Caco-2 (cell line): ENCODE results near the gene MAN2B1. TPM values are rescaled to one million over a fixed set of nuclear protein-coding genes. Genes with fewer than 3 reads are reported as not detected.

ENCODE experiments used
- BruUV-seq: library from RNA; stranded (reverse); fragments of 400-500 nt; replicated peaks from 2 replicates; lab custom pipeline; 2021; lab: Mats Ljungman, UMichigan
- CTCF ChIA-PET: fragments of 300-600 bp; sonication (Branson Sonifier 250); formaldehyde crosslinking; loops from one replicate; lab custom pipeline; 2022; ENCODE audit warnings: antibody characterized with exemption; lab: Charles Lee
- POLR2A ChIA-PET: fragments of 300-600 bp; sonication (Branson Sonifier 250); formaldehyde crosslinking; loops from one replicate; lab custom pipeline; 2022; ENCODE audit warnings: antibody characterized with exemption; lab: Charles Lee
- DNase-seq, 2 experiments: peaks; one replicate each; pipeline versions ENCODE4 v3.0.0 to v3.0.0-alpha.2; 2020 to 2022
- H3K27me3 ChIP-seq: replicated peaks from 2 replicates; pipeline ENCODE4 v1.6.0; 2011; ENCODE audit warnings: low read length; ENCODE audit not compliant: control insufficient read depth, insufficient read depth
- H3K36me3 ChIP-seq: 2 replicates; pipeline ENCODE4 v1.5.1; 2011; ENCODE audit warnings: low read length; ENCODE audit not compliant: control insufficient read depth, insufficient read depth
- H3K4me1 ChIP-seq: fragments of 250-450 bp; sonication (Bioruptor Pico); 2 replicates; pipeline ENCODE4 v1.5.1; 2020; ENCODE audit warnings: mild to moderate bottlenecking
- H3K4me3 ChIP-seq: 2 replicates; pipeline ENCODE4 v1.5.1; 2011; ENCODE audit warnings: low read depth, mild to moderate bottlenecking, control low read depth, low read length
- H3K9me3 ChIP-seq: fragments of 250-450 bp; sonication (Bioruptor Pico); 2 replicates; pipeline ENCODE4 v1.5.1; 2020; ENCODE audit warnings: mild to moderate bottlenecking, moderate library complexity
- H3K27ac Mint-ChIP-seq: one replicate; pipeline ENCODE4 v1.8.0; 2022; ENCODE audit warnings: mixed read lengths; ENCODE audit not compliant: unreplicated experiment
- H3K27me3 Mint-ChIP-seq: one replicate; pipeline ENCODE4 v1.8.0; 2022; ENCODE audit warnings: mixed read lengths; ENCODE audit not compliant: insufficient read depth, unreplicated experiment
- H3K36me3 Mint-ChIP-seq: one replicate; pipeline ENCODE4 v1.8.0; 2022; ENCODE audit warnings: mild to moderate bottlenecking, mixed read lengths; ENCODE audit not compliant: insufficient read depth, unreplicated experiment
- H3K4me1 Mint-ChIP-seq: one replicate; pipeline ENCODE4 v1.8.0; 2022; ENCODE audit warnings: low read depth, mixed read lengths; ENCODE audit not compliant: unreplicated experiment
- H3K4me3 Mint-ChIP-seq: one replicate; pipeline ENCODE4 v1.8.0; 2022; ENCODE audit warnings: mild to moderate bottlenecking, moderate library complexity, mixed read lengths; ENCODE audit not compliant: unreplicated experiment
- H3K9me3 Mint-ChIP-seq: one replicate; pipeline ENCODE4 v1.8.0; 2022; ENCODE audit warnings: mixed read lengths; ENCODE audit not compliant: unreplicated experiment
- CTCF ChIP-seq, 2 experiments: fragments of 200-600 bp in 1 of 2; IDR thresholded peaks; 1 replicate in 1 of 2; 2 replicates in 1 of 2; pipeline versions ENCODE4 v1.5.1 to v1.8.0; 2011 to 2022; ENCODE audit warnings: antibody characterized with exemption in 1 of 2, control low read depth in 1 of 2, inconsistent platforms in 1 of 2, low read depth in 1 of 2, low read length in 1 of 2, mild to moderate bottlenecking in 1 of 2, moderate library complexity in 1 of 2; ENCODE audit not compliant: insufficient read depth in 1 of 2, severe bottlenecking in 1 of 2, unreplicated experiment in 1 of 2
- intact Hi-C: fragments of 100-400 bp; cut with micrococcal nuclease; formaldehyde crosslinking; loops from one replicate; pipeline ENCODE4 v1.10.0; 2022; ENCODE audit not compliant: unreplicated experiment
- total RNA-seq: library from RNA; stranded (reverse); gene quantifications from 2 replicates; pipeline ENCODE4 v1.2.3, GENCODE V29; 2022

The MAN2B1 gene
- total RNA-seq, 1 experiment from 2014 or later, result 70.5 TPM

GRCh38 chr19:12597594-12597993, 68.9 kb downstream of the MAN2B1 start:
- Histone ChIP-seq H3K4me1 (no peaks in the 10 kb centered on the region), H3K9me3 (no peaks in the 10 kb centered on the region), H3K4me3 (no peak overlapping the region), H3K27me3 (no peaks in the 10 kb centered on the region), H3K36me3 (no peaks in the 10 kb centered on the region)
- ChIA-PET CTCF (no interaction called here), POLR2A (no interaction called here)
- DNase-seq, result no peak
- intact Hi-C loops, result no loop called here
- Mint-ChIP-seq H3K27me3 (no peaks in the 10 kb centered on the region), H3K4me1 (no peaks in the 10 kb centered on the region), H3K36me3 (peaks cover 16% of the 10 kb centered on the region), H3K9me3 (no peaks in the 10 kb centered on the region), H3K4me3 (no peak overlapping the region), H3K27ac (no peak overlapping the region)
- TF ChIP-seq CTCF (IDR thresholded peaks at IDR 0.05; ENCODE audit: insufficient read depth in 1 of 2, low read depth in 1 of 2, low read length in 1 of 2, severe bottlenecking in 1 of 2, unreplicated experiment in 1 of 2), result no peak
- BruUV-seq, result no TSS peak

GRCh38 chr19:12596927-12597548, 69.5 kb downstream of the MAN2B1 start:
- no peaks in the 10 kb centered on the region for H3K27me3 ChIP-seq
- DNase-seq, result no peak
- BruUV-seq, result no TSS peak
- no peak overlapping the region for H3K4me3 ChIP-seq
- H3K9me3 Mint-ChIP-seq, result no peaks in the 10 kb centered on the region
- intact Hi-C loops, result no loop called here
- no peaks in the 10 kb centered on the region for H3K4me1 Mint-ChIP-seq
- no peaks in the 10 kb centered on the region for H3K36me3 ChIP-seq
- ChIA-PET POLR2A (no interaction called here), CTCF (no interaction called here)
- no peak for TF ChIP-seq CTCF (IDR thresholded peaks at IDR 0.05; ENCODE audit: insufficient read depth in 1 of 2, low read depth in 1 of 2, low read length in 1 of 2, severe bottlenecking in 1 of 2, unreplicated experiment in 1 of 2)
- H3K9me3 ChIP-seq, result no peaks in the 10 kb centered on the region
- peaks cover 16% of the 10 kb centered on the region for H3K36me3 Mint-ChIP-seq
- no peak overlapping the region for H3K4me3 Mint-ChIP-seq
- no peaks in the 10 kb centered on the region for H3K27me3 Mint-ChIP-seq
- no peaks in the 10 kb centered on the region for H3K4me1 ChIP-seq
- no peak overlapping the region for H3K27ac Mint-ChIP-seq

Other genes with a start within 250 kb of the MAN2B1 start
- gene ZNF443, start 225.7 kb downstream of the MAN2B1 start, total RNA-seq, result 5.1 and 6.1 TPM in 2 replicates
- 1.7 and 2.4 TPM in 2 replicates for gene ZNF709, start 181.9 kb downstream of the MAN2B1 start, total RNA-seq
- 11.1 and 11.6 TPM in 2 replicates for gene ZNF564, start 115.3 kb downstream of the MAN2B1 start, total RNA-seq
- 6.1 and 6.3 TPM in 2 replicates for gene ZNF490, start 55.9 kb downstream of the MAN2B1 start, total RNA-seq
- 15.2 and 18.9 TPM in 2 replicates for gene ZNF791, start 55.8 kb downstream of the MAN2B1 start, total RNA-seq
- gene WDR83, start 65 bp upstream of the MAN2B1 start, total RNA-seq, result 17.5 and 20.4 TPM in 2 replicates
- 76.3 and 76.4 TPM in 2 replicates for gene DHPS, start 15.1 kb upstream of the MAN2B1 start, total RNA-seq
- gene GNG14, start 21.3 kb upstream of the MAN2B1 start, total RNA-seq, result 0.91 TPM in 1 of 2 replicates, not detected in the other
- gene FBXW9, start 29.9 kb upstream of the MAN2B1 start, total RNA-seq, result 8.3 and 10.6 TPM in 2 replicates
- gene TNPO2, start 57.2 kb upstream of the MAN2B1 start, total RNA-seq, result 87.8 and 106 TPM in 2 replicates
- 164 and 169 TPM in 2 replicates for gene TRIR, start 67.9 kb upstream of the MAN2B1 start, total RNA-seq
- 55.0 and 57.1 TPM in 2 replicates for gene GET3, start 70.8 kb upstream of the MAN2B1 start, total RNA-seq
- 0.27 TPM in 1 of 2 replicates, not detected in the other for gene BEST2, start 85.0 kb upstream of the MAN2B1 start, total RNA-seq
- gene HOOK2, start 108.8 kb upstream of the MAN2B1 start, total RNA-seq, result 74.2 and 80.4 TPM in 2 replicates
- gene JUNB, start 124.7 kb upstream of the MAN2B1 start, total RNA-seq, result 16.4 and 19.4 TPM in 2 replicates
- gene PRDX2, start 135.1 kb upstream of the MAN2B1 start, total RNA-seq, result 265 and 285 TPM in 2 replicates
- gene THSD8, start 135.3 kb upstream of the MAN2B1 start, total RNA-seq, result 23.9 and 25.9 TPM in 2 replicates
- 30.9 and 37.6 TPM in 2 replicates for gene RNASEH2A, start 139.8 kb upstream of the MAN2B1 start, total RNA-seq
- gene RTBDN, start 167.8 kb upstream of the MAN2B1 start, total RNA-seq, result not detected in 2 replicates
- gene MAST1, start 171.8 kb upstream of the MAN2B1 start, total RNA-seq, result 0.79 and 0.91 TPM in 2 replicates
- gene DNASE2, start 214.7 kb upstream of the MAN2B1 start, total RNA-seq, result 3.6 and 3.8 TPM in 2 replicates
- not detected in 2 replicates for gene KLF1, start 220.5 kb upstream of the MAN2B1 start, total RNA-seq
- 31.4 and 32.4 TPM in 2 replicates for gene GCDH, start 224.4 kb upstream of the MAN2B1 start, total RNA-seq